GM19438 (cell line): ENCODE data around the gene SLC25A34.

Source experiments
- ATAC-seq: cut with Tn5 transposase; IDR thresholded peaks from one replicate; pipeline ENCODE4 v1.9.1; 2021; ENCODE audit warnings: low read depth; ENCODE audit not compliant: unreplicated experiment

The SLC25A34 gene

GRCh38 chr1:15731735-15732685 lies 4.0 kb upstream of the SLC25A34 start:
- no peak for ATAC-seq

- ATAC-seq = no peak
Measured at GRCh38 chr1:15732686-15733081, 3.4 kb upstream of the SLC25A34 start.

GRCh38 chr1:15733218-15733725 lies 2.8 kb upstream of the SLC25A34 start:
- no peak for ATAC-seq

- no peak for ATAC-seq
Measured at GRCh38 chr1:15733726-15734226, 2.3 kb upstream of the SLC25A34 start.

GRCh38 chr1:15734296-15734695 lies 1.8 kb upstream of the SLC25A34 start:
- ATAC-seq = no peak

GRCh38 chr1:15734901-15735300 lies 1.2 kb upstream of the SLC25A34 start:
- ATAC-seq = no peak

GRCh38 chr1:15735304-15736037 lies 587 bp upstream of the SLC25A34 start:
- no peak for ATAC-seq

- no peak for ATAC-seq
Measured at GRCh38 chr1:15736892-15737261, 819 bp downstream of the SLC25A34 start.

- ATAC-seq = no peak
Measured at GRCh38 chr1:15737324-15738319, 1.6 kb downstream of the SLC25A34 start.

- ATAC-seq = no peak
Measured at GRCh38 chr1:15738416-15739113, 2.5 kb downstream of the SLC25A34 start.

- no peak for ATAC-seq
Measured at GRCh38 chr1:15739259-15739658, 3.2 kb downstream of the SLC25A34 start.

- no peak for ATAC-seq
Measured at GRCh38 chr1:15739745-15740144, 3.7 kb downstream of the SLC25A34 start.

GRCh38 chr1:15740924-15741850 lies 5.1 kb downstream of the SLC25A34 start:
- no peak for ATAC-seq

- ATAC-seq = no peak
Measured at GRCh38 chr1:15742339-15742801, 6.3 kb downstream of the SLC25A34 start, which contains the start of gene TMEM82. TSS of gene TMEM82 (plus strand) at chr1:15742499. CDS start at chr1:15742560, 61 bp downstream.

GRCh38 chr1:15744122-15744679 lies 8.1 kb downstream of the SLC25A34 start:
- ATAC-seq = no peak

GRCh38 chr1:15747378-15747777 lies 11.3 kb downstream of the SLC25A34 start:
- no peak for ATAC-seq

- no peak for ATAC-seq
Measured at GRCh38 chr1:15748264-15748663, 12.2 kb downstream of the SLC25A34 start.
